Measurements from ENCODE around the gene HCST.

Gene HCST

DNA sequence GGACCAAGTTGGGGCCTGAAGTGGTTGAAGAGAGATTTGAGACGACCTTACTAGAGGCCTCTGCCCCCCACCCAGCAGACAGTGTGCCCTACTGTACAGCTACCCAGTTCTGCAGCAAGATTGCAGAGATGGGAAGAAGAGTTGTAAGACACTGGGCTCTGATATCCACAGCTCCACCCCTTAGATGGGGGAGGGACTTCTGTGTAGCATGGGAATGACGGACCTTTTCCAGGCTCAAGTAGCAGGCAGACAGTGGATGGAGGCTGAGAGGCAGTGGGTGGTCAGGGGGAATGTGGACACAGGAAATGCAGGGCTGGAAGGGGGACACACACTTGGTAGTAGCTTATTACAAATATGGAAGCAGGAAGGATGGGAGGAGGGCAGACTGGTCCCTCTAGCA, 46.8 kb downstream of the HCST start:
- TF ChIP-seq, protein P1, sequence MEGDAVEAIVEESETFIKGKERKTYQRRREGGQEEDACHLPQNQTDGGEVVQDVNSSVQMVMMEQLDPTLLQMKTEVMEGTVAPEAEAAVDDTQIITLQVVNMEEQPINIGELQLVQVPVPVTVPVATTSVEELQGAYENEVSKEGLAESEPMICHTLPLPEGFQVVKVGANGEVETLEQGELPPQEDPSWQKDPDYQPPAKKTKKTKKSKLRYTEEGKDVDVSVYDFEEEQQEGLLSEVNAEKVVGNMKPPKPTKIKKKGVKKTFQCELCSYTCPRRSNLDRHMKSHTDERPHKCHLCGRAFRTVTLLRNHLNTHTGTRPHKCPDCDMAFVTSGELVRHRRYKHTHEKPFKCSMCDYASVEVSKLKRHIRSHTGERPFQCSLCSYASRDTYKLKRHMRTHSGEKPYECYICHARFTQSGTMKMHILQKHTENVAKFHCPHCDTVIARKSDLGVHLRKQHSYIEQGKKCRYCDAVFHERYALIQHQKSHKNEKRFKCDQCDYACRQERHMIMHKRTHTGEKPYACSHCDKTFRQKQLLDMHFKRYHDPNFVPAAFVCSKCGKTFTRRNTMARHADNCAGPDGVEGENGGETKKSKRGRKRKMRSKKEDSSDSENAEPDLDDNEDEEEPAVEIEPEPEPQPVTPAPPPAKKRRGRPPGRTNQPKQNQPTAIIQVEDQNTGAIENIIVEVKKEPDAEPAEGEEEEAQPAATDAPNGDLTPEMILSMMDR (IDR thresholded peaks at IDR 0.05; ENCODE audit: low read depth, low read length, missing control alignments), result no peak
- in situ Hi-C loops (cut with HindIII; ENCODE audit: low sequenced_read_pairs), result no loop called here
- DNase-seq (ENCODE audit: low read depth), result no peak
- no peak overlapping the region for H3K4me3 ChIP-seq (ENCODE audit: low read depth, low read length)

All from astrocyte of the cerebellum (primary cell).